Measurements from ENCODE around the gene ZNF830. TPM values are rescaled to one million over a fixed set of nuclear protein-coding genes. Genes with fewer than 3 reads are reported as not detected.

The ZNF830 gene
- total RNA-seq, 4 donors from 2014 or later, result 10.8 to 16.6 (median 12.6) TPM

DNA sequence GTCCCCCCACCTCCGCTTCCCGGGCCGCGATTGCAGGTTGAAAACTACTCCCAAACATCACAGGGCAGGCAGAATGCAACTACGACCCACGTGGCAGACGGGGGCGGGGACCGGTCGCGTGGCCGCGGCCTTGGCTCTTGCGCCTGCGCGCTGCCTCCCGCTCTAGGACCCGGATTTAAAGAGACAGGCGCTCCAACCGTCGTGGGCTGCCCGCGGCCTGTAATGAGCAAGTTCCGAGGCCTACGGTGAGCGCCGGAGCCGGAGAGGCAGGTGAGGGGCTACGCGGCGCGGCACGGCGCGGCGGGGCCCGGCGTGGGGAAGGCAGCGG, 19.0 kb downstream of the ZNF830 start, which contains the start of gene LIG3:
LIG3 (plus strand) TSS at position 160 of the 328 bp plus-strand sequence. CDS start 2,494 bp downstream, outside the sequence.
- H3K4me3 ChIP-seq, result peak within 1 kb of the TSS; percentile 83 to 95 (median 92)
- WGBS, result 0% methylated on average over 13 of the region's 39 CpGs
- no peaks in the 10 kb centered on the region for H3K27me3 ChIP-seq
- H3K27ac ChIP-seq (replicated peaks in 1 of 4), result peak within 1 kb of the TSS; percentile 95 to 100 (median 100)
- peak; percentile 98 for DNase-seq (ENCODE audit: extremely low spot score)
- TF ChIP-seq POLR2A (IDR thresholded peaks at IDR 0.05; ENCODE audit: low read depth), result peak; percentile 80
- TF ChIP-seq POLR2AphosphoS5 (IDR thresholded peaks at IDR 0.05), result peak; percentile 91 to 92
- TF ChIP-seq EP300 (IDR thresholded peaks at IDR 0.05), result no peak
- TF ChIP-seq, protein P1, sequence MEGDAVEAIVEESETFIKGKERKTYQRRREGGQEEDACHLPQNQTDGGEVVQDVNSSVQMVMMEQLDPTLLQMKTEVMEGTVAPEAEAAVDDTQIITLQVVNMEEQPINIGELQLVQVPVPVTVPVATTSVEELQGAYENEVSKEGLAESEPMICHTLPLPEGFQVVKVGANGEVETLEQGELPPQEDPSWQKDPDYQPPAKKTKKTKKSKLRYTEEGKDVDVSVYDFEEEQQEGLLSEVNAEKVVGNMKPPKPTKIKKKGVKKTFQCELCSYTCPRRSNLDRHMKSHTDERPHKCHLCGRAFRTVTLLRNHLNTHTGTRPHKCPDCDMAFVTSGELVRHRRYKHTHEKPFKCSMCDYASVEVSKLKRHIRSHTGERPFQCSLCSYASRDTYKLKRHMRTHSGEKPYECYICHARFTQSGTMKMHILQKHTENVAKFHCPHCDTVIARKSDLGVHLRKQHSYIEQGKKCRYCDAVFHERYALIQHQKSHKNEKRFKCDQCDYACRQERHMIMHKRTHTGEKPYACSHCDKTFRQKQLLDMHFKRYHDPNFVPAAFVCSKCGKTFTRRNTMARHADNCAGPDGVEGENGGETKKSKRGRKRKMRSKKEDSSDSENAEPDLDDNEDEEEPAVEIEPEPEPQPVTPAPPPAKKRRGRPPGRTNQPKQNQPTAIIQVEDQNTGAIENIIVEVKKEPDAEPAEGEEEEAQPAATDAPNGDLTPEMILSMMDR (IDR thresholded peaks at IDR 0.05), result no peak
- no peaks in the 10 kb centered on the region for H3K9me3 ChIP-seq
- H3K4me1 ChIP-seq, result peaks cover 23 to 51% (median 43%) of the 10 kb centered on the region in 4 donors
- peaks cover 0 to 15% (median 8%) of the 10 kb centered on the region in 4 donors for H3K36me3 ChIP-seq
- intact Hi-C loops (cut with DNase I), result loop anchor here (2.0 kb wide), 1 partner anchor 108 kb away; no protein-coding TSS in a partner anchor

DNA sequence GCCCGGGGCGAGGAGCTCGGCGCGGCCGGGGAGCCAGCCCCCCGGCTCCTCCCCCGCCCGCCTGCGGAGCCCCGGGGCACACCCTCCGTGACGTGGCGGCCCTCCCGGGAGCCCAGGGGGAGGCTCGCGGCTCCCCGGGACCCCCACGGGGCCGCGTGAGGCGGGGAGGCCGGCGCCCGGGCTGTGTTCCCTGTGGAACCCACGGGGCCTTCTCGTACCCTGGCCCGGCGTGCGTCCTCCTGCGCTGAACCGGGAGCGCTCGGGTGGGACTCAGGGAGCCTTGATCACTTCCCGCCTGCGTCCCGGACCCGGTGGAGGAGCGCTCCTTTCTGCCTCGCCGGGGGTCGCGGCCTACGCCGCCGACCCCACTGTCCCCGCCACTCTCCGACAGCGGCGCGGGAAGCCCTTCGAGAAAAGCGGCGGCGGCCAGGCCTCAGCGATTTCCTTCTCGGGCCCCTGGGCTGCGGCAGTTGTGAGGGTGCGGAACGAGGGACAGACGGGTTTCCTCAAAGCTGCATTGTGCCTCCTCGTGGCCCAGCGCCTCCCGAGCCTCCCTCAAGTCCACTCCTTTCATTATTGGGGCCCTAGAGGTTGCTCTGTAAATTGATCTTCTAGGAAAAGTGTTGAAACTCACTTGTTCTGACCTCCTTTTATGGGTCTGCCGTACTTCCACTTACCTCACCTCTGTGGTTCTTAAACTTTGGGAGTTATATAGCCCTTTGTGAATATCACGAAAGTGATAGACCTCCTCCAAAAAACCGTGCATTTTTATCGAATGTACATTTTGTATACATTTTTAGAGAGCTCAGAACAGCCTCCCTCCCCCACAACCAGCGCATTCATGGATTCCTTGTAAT, 19.6 kb downstream of the ZNF830 start:
- intact Hi-C loops (cut with DNase I), result loop anchor here (2.0 kb wide), 1 partner anchor 108 kb away; no protein-coding TSS in a partner anchor
- Histone ChIP-seq H3K27me3 (no peaks in the 10 kb centered on the region), H3K4me3 (peak overlapping the region; percentile 83 to 95 (median 92)), H3K27ac (replicated peaks in 1 of 4) (peak overlapping the region; percentile 95 to 100 (median 100)), H3K36me3 (peaks cover 0 to 21% (median 12%) of the 10 kb centered on the region in 4 donors), H3K4me1 (peaks cover 23 to 55% (median 44%) of the 10 kb centered on the region in 4 donors), H3K9me3 (no peaks in the 10 kb centered on the region)
- DNase-seq (ENCODE audit: extremely low spot score), result peak; percentile 95
- TF ChIP-seq, protein P1 (IDR thresholded peaks at IDR 0.05), result peak in 2 of 3 experiments; percentile 33 to 41
- no peak for TF ChIP-seq EP300 (IDR thresholded peaks at IDR 0.05)
- TF ChIP-seq POLR2A (IDR thresholded peaks at IDR 0.05; ENCODE audit: low read depth), result peak; percentile 63
- under 1% methylated on average over 15 of the region's 69 CpGs for WGBS

DNA sequence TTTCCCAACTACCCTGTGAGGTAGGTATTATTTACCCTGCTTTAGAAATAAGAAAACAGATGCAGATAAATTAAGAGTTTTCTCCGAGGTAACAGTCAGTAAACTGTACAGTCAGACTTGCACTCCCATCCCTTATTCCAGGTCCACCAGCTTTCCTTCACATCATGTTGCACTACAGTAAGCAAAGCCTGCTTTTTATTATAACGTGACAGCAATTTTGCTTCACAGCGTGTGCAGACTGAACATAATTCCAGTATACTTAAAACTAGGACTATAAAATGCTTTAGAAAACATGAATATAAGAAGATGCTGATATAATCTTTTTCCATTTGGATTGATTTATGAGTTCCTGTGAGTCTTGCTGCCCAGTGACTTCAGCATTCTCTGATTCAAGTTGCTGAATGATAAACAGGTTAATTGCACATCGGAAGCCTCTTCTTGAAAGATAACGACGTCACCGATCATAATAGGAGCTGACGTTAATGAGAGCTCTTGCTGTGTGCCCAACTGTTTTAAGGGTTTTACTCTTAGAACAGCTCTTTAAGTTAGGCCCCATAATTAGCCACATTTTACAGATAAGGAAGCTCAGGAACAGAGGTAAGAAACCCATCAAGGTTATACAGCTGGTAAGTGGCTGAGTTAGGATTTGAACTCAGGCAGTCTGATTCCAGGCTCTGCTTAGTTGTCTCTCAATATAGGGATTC, 20.4 kb downstream of the ZNF830 start:
- WGBS, result 11% methylated on average over 8 of the region's 8 CpGs
- intact Hi-C loops (cut with DNase I), result loop anchor here (2.0 kb wide), 1 partner anchor 107 kb away; no protein-coding TSS in a partner anchor
- H3K9me3 ChIP-seq, result no peaks in the 10 kb centered on the region
- peak overlapping the region; percentile 95 to 100 (median 100) for H3K27ac ChIP-seq (replicated peaks in 1 of 4)
- no peak for DNase-seq (ENCODE audit: extremely low spot score)
- TF ChIP-seq, protein P1 (IDR thresholded peaks at IDR 0.05), result no peak
- no peak for TF ChIP-seq POLR2AphosphoS5 (IDR thresholded peaks at IDR 0.05)
- no peak for TF ChIP-seq EP300 (IDR thresholded peaks at IDR 0.05)
- H3K4me1 ChIP-seq, result peaks cover 23 to 55% (median 44%) of the 10 kb centered on the region in 4 donors
- H3K4me3 ChIP-seq, result peak overlapping the region; percentile 83 to 95 (median 92)
- H3K36me3 ChIP-seq, result peaks cover 3 to 29% (median 20%) of the 10 kb centered on the region in 4 donors
- no peaks in the 10 kb centered on the region for H3K27me3 ChIP-seq

DNA sequence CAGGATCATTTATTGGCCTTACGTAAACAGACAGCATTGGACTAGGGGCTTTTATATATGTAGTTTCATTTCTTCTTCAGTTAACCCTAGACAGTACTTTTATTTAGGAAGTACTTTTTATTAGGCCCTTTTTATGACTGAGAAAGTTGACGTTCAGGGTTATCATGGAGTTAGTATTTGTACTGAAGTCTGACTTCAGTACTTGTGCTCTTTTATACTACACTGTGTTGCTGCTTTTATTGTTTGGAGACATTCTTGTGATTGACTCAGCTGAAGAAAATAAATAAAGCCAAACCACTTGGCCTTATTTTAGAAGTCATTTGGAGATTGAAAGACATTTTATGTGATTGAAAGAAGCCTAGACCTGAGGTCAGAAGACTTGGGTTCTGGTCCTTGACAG, 25.9 kb downstream of the ZNF830 start:
- intact Hi-C loops (cut with DNase I), result no loop called here
- no peak for DNase-seq (ENCODE audit: extremely low spot score)
- Histone ChIP-seq H3K27ac (replicated peaks in 1 of 4) (no peak overlapping the region), H3K4me3 (no peak overlapping the region), H3K4me1 (peaks cover 6 to 37% (median 30%) of the 10 kb centered on the region in 4 donors), H3K27me3 (no peaks in the 10 kb centered on the region), H3K36me3 (peaks cover 19 to 80% (median 64%) of the 10 kb centered on the region in 4 donors), H3K9me3 (no peaks in the 10 kb centered on the region)
- WGBS, result 77% methylated on average over 2 of the region's 2 CpGs
- TF ChIP-seq POLR2A (IDR thresholded peaks at IDR 0.05; ENCODE audit: low read depth), result no peak
- no peak for TF ChIP-seq POLR2AphosphoS5 (IDR thresholded peaks at IDR 0.05)
- no peak for TF ChIP-seq EP300 (IDR thresholded peaks at IDR 0.05)
